Neuronal stem cell (in vitro differentiated cells): Measurements from ENCODE around the gene ATXN10.

Source experiments
- DNase-seq: peaks from one replicate; pipeline ENCODE4 v3.0.0-alpha.2; 2013; ENCODE audit warnings: low spot score
- H2AFZ ChIP-seq: one replicate; pipeline ENCODE4 v1.6.1; 2013; ENCODE audit warnings: mild to moderate bottlenecking, low read length, inconsistent platforms
- H2AK5ac ChIP-seq: 2 replicates; pipeline ENCODE4 v1.6.1; 2013; ENCODE audit warnings: low read depth, mild to moderate bottlenecking, inconsistent platforms, low read length, moderate library complexity, mixed read lengths
- H2BK120ac ChIP-seq: 2 replicates; pipeline ENCODE4 v1.6.1; 2013; ENCODE audit warnings: low read depth, mild to moderate bottlenecking, inconsistent platforms, low read length, moderate library complexity, mixed read lengths
- H2BK12ac ChIP-seq: one replicate; pipeline ENCODE4 v1.6.1; 2013; ENCODE audit warnings: low read length, inconsistent platforms
- H2BK15ac ChIP-seq: 2 replicates; pipeline ENCODE4 v1.6.1; 2013; ENCODE audit warnings: mild to moderate bottlenecking, low read length, inconsistent platforms, mixed read lengths
- H2BK5ac ChIP-seq: one replicate; pipeline ENCODE4 v1.6.1; 2013; ENCODE audit warnings: inconsistent platforms, mild to moderate bottlenecking, low read length, moderate library complexity
- H3K14ac ChIP-seq: one replicate; pipeline ENCODE4 v1.6.1; 2013; ENCODE audit warnings: low read length, inconsistent platforms
- H3K18ac ChIP-seq: 2 replicates; pipeline ENCODE4 v1.6.1; 2013; ENCODE audit warnings: low read length, inconsistent platforms
- H3K23ac ChIP-seq: 2 replicates; pipeline ENCODE4 v1.6.1; 2013; ENCODE audit warnings: low read depth, mild to moderate bottlenecking, mixed read lengths, low read length, inconsistent platforms; ENCODE audit not compliant: poor library complexity
- H3K27ac ChIP-seq: replicated peaks from 3 replicates; pipeline ENCODE4 v1.5.1; 2013; ENCODE audit warnings: low read length, inconsistent platforms
- H3K27me3 ChIP-seq, 3 experiments: 2 replicates each; pipeline ENCODE4 v1.6.1; 2013; ENCODE audit warnings: low read length in 3 of 3, mild to moderate bottlenecking in 2 of 3, inconsistent platforms in 1 of 3, low read depth in 1 of 3, mixed read lengths in 1 of 3, moderate library complexity in 1 of 3; ENCODE audit not compliant: control insufficient read depth in 3 of 3, insufficient read depth in 3 of 3
- H3K36me3 ChIP-seq, 2 donors: replicated peaks in 1 of 2; 2 replicates each; pipeline ENCODE4 v1.6.1; 2013; ENCODE audit warnings: low read length in 2 of 2; ENCODE audit not compliant: control insufficient read depth in 2 of 2, insufficient read depth in 2 of 2
- H3K4ac ChIP-seq: 2 replicates; pipeline ENCODE4 v1.6.1; 2013; ENCODE audit warnings: inconsistent platforms, mild to moderate bottlenecking, low read length, moderate library complexity
- H3K4me1 ChIP-seq, 2 donors: 1 replicate in 1 of 2; 2 replicates in 1 of 2; pipeline ENCODE4 v1.6.1; 2013; ENCODE audit warnings: low read length in 2 of 2, low read depth in 1 of 2; ENCODE audit not compliant: control insufficient read depth in 2 of 2, insufficient read depth in 1 of 2
- H3K4me2 ChIP-seq: one replicate; pipeline ENCODE4 v1.6.1; 2013; ENCODE audit warnings: mild to moderate bottlenecking, low read length, inconsistent platforms; ENCODE audit not compliant: insufficient read depth, poor library complexity, severe bottlenecking
- H3K4me3 ChIP-seq, 2 donors: 2 replicates each; pipeline ENCODE4 v1.5.1; 2013; ENCODE audit warnings: low read length in 2 of 2, mild to moderate bottlenecking in 2 of 2, inconsistent platforms in 1 of 2, moderate library complexity in 1 of 2
- H3K79me1 ChIP-seq: one replicate; pipeline ENCODE4 v1.6.1; 2013; ENCODE audit warnings: low read depth, mild to moderate bottlenecking, inconsistent platforms, low read length, moderate library complexity
- H3K9ac ChIP-seq: one replicate; pipeline ENCODE4 v1.6.1; 2013; ENCODE audit warnings: mild to moderate bottlenecking, low read depth, low read length, inconsistent platforms; ENCODE audit not compliant: poor library complexity
- H3K9me3 ChIP-seq, 2 donors: replicated peaks in 1 of 2; 2 replicates each; pipeline versions ENCODE3 to v1.6.1; 2013; ENCODE audit warnings: low read length in 2 of 2, mild to moderate bottlenecking in 2 of 2, inconsistent platforms in 1 of 2, low read depth in 1 of 2, mixed read lengths in 1 of 2, moderate library complexity in 1 of 2; ENCODE audit not compliant: control insufficient read depth in 2 of 2, insufficient read depth in 1 of 2
- H4K8ac ChIP-seq: one replicate; pipeline ENCODE4 v1.6.1; 2013; ENCODE audit warnings: low read depth, mild to moderate bottlenecking, inconsistent platforms, low read length, moderate library complexity
- H4K91ac ChIP-seq: one replicate; pipeline ENCODE4 v1.6.1; 2013; ENCODE audit warnings: low read length, low read depth, mild to moderate bottlenecking, inconsistent platforms; ENCODE audit not compliant: poor library complexity
- WGBS, 2 donors: extraction: QIAGEN DNeasy Blood & Tissue Kit; methylation state at CpG; one replicate each; pipeline ENCODE4 v1.1.7; 2013; ENCODE audit warnings: missing lambda C conversion rate in 2 of 2, mixed read lengths in 1 of 2; ENCODE audit not compliant: insufficient read length in 2 of 2, insufficient replicate concordance in 1 of 2; ENCODE audit errors: extremely low coverage in 2 of 2; 5-methylcytosine and 5-hydroxymethylcytosine counted together

Gene ATXN10

DNA sequence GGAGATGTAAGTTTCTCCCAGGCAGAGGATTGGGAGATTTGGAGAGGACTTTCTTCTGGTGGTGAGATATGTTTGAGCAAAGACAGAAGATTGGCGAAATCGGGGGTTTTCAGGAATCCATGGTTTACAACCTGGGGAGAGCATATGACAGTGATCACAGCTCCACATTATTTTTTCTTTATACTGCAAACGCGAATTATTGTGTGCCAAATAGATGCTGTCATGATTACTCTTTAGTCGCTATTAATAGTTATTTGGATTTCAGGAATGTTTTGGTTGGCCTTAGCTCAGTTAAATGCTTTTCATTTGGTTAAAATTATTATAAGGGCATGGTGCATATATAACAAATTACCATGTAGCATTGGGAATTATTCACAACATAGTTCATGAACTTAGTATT, 15.2 kb downstream of the ATXN10 start:
- Histone ChIP-seq H3K23ac (no peak overlapping the region), H3K14ac (no peak overlapping the region), H2BK5ac (no peak overlapping the region), H3K4ac (no peak overlapping the region), H3K79me1 (peaks cover 2% of the 10 kb centered on the region), H2BK120ac (no peak overlapping the region), H2AFZ (no peak overlapping the region), H3K4me2 (no peak overlapping the region), H3K36me3 (peaks cover 0 to 38% of the 10 kb centered on the region in 2 donors), H3K27ac (no peak overlapping the region), H3K27me3 (no peaks in the 10 kb centered on the region), H4K8ac (no peak overlapping the region), H2BK15ac (no peak overlapping the region), H3K4me3 (no peak overlapping the region), H3K9me3 (no peaks in the 10 kb centered on the region), H3K18ac (no peak overlapping the region), H2BK12ac (no peak overlapping the region), H4K91ac (no peak overlapping the region), H2AK5ac (no peak overlapping the region), H3K4me1 (peaks cover 5 to 9% of the 10 kb centered on the region in 2 donors), H3K9ac (no peak overlapping the region)
- no peak for DNase-seq
- no CpG with 5 or more reads among the region's 5 CpGs for WGBS, 2 donors

DNA sequence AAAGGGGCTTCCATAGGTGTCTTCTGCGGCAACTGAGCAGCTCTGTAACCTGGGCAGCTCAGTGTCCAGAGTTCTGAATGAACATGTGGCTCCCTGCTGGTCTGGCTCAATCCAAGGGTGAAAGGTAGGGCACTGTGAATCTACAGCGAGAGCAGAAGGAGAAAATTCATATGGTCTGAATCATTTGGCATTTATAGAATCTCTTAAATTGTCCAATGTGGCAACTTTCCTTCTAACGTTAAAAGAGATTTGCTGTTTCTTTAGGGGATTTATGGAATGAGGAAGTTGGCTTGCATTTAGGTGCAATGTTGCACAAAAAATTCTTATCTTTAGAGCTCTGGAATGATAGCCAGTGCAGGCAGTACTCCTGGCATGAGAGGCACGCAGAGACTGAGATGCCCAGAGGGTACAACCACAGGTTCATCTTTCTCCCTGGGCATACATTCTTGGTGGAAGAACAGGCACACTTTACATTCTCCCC, 17.0 kb downstream of the ATXN10 start:
- H3K36me3 ChIP-seq, result peaks cover 5 to 56% of the 10 kb centered on the region in 2 donors
- no peak overlapping the region for H3K14ac ChIP-seq
- H3K9me3 ChIP-seq, result peaks cover under 1 to 10% of the 10 kb centered on the region in 2 donors
- peaks cover 3 to 7% of the 10 kb centered on the region in 2 donors for H3K4me1 ChIP-seq
- no peak overlapping the region for H3K18ac ChIP-seq
- H4K8ac ChIP-seq, result no peak overlapping the region
- H3K27me3 ChIP-seq, result no peaks in the 10 kb centered on the region
- DNase-seq, result no peak
- H3K4me2 ChIP-seq, result no peak overlapping the region
- H3K23ac ChIP-seq, result no peak overlapping the region
- no peak overlapping the region for H2BK120ac ChIP-seq
- H2AFZ ChIP-seq, result no peak overlapping the region
- H2BK5ac ChIP-seq, result no peak overlapping the region
- no peak overlapping the region for H3K4ac ChIP-seq
- H4K91ac ChIP-seq, result no peak overlapping the region
- H3K79me1 ChIP-seq, result peaks cover 3% of the 10 kb centered on the region
- H2BK15ac ChIP-seq, result no peak overlapping the region
- no peak overlapping the region for H2AK5ac ChIP-seq
- no peak overlapping the region for H2BK12ac ChIP-seq
- H3K27ac ChIP-seq, result no peak overlapping the region
- no CpG with 5 or more reads among the region's 4 CpGs for whole genome bisulfite sequencing, 2 donors
- no peak overlapping the region for H3K4me3 ChIP-seq
- no peak overlapping the region for H3K9ac ChIP-seq

DNA sequence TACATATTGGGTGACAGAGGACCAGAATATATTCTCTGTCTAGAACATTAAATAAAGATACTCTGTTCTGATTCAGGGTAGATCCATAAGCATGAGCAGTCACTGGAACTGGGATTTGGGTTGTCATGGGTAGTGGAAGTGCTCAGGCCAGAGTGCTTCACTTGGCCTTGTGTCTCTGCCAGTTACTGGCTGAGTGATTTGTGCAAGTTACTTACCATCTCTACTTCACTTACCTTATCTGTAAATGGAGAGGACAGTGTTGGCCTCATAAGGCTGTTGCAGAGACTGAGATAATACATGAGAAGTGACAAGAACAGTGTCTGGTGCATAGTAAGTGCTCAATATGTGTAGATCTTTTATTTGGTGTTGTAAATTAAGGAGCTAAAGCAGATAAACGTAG, 17.6 kb downstream of the ATXN10 start:
- Histone ChIP-seq H3K14ac (no peak overlapping the region), H3K36me3 (peaks cover 9 to 62% of the 10 kb centered on the region in 2 donors), H2BK12ac (no peak overlapping the region), H3K79me1 (peaks cover 3% of the 10 kb centered on the region), H4K8ac (no peak overlapping the region), H3K4ac (no peak overlapping the region), H3K27me3 (no peaks in the 10 kb centered on the region), H3K4me2 (no peak overlapping the region), H3K18ac (no peak overlapping the region), H3K9ac (no peak overlapping the region), H2BK120ac (no peak overlapping the region), H2AK5ac (no peak overlapping the region), H3K4me3 (no peak overlapping the region), H3K4me1 (peaks cover 3 to 5% of the 10 kb centered on the region in 2 donors), H3K27ac (no peak overlapping the region), H2BK15ac (no peak overlapping the region), H3K23ac (no peak overlapping the region), H2BK5ac (no peak overlapping the region), H4K91ac (no peak overlapping the region), H2AFZ (no peak overlapping the region), H3K9me3 (peaks cover 2 to 14% of the 10 kb centered on the region in 2 donors)
- WGBS, 2 donors, result no CpG with 5 or more reads among the region's 1 CpG
- no peak for DNase-seq

DNA sequence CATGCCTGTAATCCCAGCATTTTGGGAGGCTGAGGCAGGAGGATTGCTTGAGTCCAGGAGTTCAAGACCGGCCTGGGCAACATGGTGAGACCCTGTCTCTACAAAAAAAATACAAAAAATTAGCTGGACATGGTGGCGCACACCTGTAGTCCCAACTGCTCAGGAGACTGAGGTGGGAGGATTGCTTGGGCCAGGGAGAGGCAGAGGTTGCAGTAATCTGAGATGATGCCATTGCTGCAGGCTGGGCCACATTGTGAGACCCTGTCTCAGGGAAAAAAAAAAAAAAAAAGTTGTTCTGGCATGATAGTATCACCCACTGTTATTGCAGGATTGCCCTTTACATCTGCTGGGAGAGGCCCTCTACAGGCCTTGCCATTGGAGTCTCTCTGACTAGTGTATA, 18.4 kb downstream of the ATXN10 start:
- Histone ChIP-seq H3K36me3 (peaks cover 9 to 67% of the 10 kb centered on the region in 2 donors), H4K8ac (no peak overlapping the region), H3K4ac (no peak overlapping the region), H2AFZ (no peak overlapping the region), H3K4me1 (peaks cover 0 to 3% of the 10 kb centered on the region in 2 donors), H2AK5ac (no peak overlapping the region), H3K4me3 (no peak overlapping the region), H3K4me2 (no peak overlapping the region), H2BK120ac (no peak overlapping the region), H3K23ac (no peak overlapping the region), H4K91ac (no peak overlapping the region), H3K9ac (no peak overlapping the region), H3K9me3 (peaks cover 2 to 14% of the 10 kb centered on the region in 2 donors), H3K79me1 (peaks cover 3% of the 10 kb centered on the region), H3K18ac (no peak overlapping the region), H2BK5ac (no peak overlapping the region), H3K14ac (no peak overlapping the region), H3K27me3 (no peaks in the 10 kb centered on the region), H2BK15ac (no peak overlapping the region), H2BK12ac (no peak overlapping the region), H3K27ac (no peak overlapping the region)
- WGBS, 2 donors, result no CpG with 5 or more reads among the region's 2 CpGs
- DNase-seq, result no peak
